Omental fat pad (tissue), 4 donors: Measurements from ENCODE around the gene RBBP9. TPM values are rescaled to one million over a fixed set of nuclear protein-coding genes. Genes with fewer than 3 reads are reported as not detected.

ENCODE experiments used
- ATAC-seq: fragments of 150-250 bp; one replicate; pipeline ENCODE4 v1.9.1; 2016; ENCODE audit warnings: mild to moderate bottlenecking, moderate library complexity; ENCODE audit not compliant: low FRiP score
- DNase-seq: peaks from one replicate; pipeline ENCODE4 v3.0.0-alpha.2; 2019; ENCODE audit warnings: low spot score
- CTCF ChIP-seq, 3 donors: fragments of 450-650 bp; IDR thresholded peaks; one replicate each; pipeline ENCODE4 v1.5.1; 2016 to 2017; ENCODE audit warnings: antibody characterized with exemption in 3 of 3, mild to moderate bottlenecking in 3 of 3, moderate library complexity in 2 of 3
- total RNA-seq, 4 donors: library from RNA; depleted of rRNA; stranded (reverse); fragments of >200 nt; gene quantifications; one replicate each; pipeline ENCODE4 v1.1.0, GENCODE V29; 2016

Gene RBBP9
- 10 to 100 TPM in 2 of 4 donors, 1 to 10 TPM in 2; 7.1 to 14.8 (median 11.8) TPM for total RNA-seq

- DNase-seq (peak; percentile 50), ATAC-seq (peak; percentile 99)
- no peak for TF ChIP-seq CTCF (IDR thresholded peaks at IDR 0.05)
These were observed at the start of gene RBBP9 for GRCh38 chr20:18496740-18497592. Gene RBBP9 (minus strand): TSS chr20:18497225. CDS start chr20:18497167, 58 bp downstream.

GRCh38 chr20:18545566-18545965 is 48.5 kb upstream of the RBBP9 start:
- ATAC-seq = no peak
- TF ChIP-seq CTCF (IDR thresholded peaks at IDR 0.05) = no peak

GRCh38 chr20:18543932-18544331 is 46.9 kb upstream of the RBBP9 start:
- TF ChIP-seq CTCF (IDR thresholded peaks at IDR 0.05) = no peak
- DNase-seq (no peak), ATAC-seq (no peak)

More at GRCh38 chr20:18545566-18545965, 48.5 kb upstream of the RBBP9 start:
- DNase-seq = no peak

GRCh38 chr20:18543216-18543615 is 46.2 kb upstream of the RBBP9 start:
- TF ChIP-seq CTCF (IDR thresholded peaks at IDR 0.05) = no peak
- ATAC-seq (no peak), DNase-seq (no peak)

- DNase-seq (no peak), ATAC-seq (no peak)
- no peak for TF ChIP-seq CTCF (IDR thresholded peaks at IDR 0.05)
These were observed 44.7 kb upstream of the RBBP9 start for GRCh38 chr20:18541741-18542140.

- ATAC-seq (no peak), DNase-seq (no peak)
- TF ChIP-seq CTCF (IDR thresholded peaks at IDR 0.05) = no peak
These were observed 40.6 kb upstream of the RBBP9 start for GRCh38 chr20:18537651-18538050.
